ENCODE data around the gene RANBP3L.

DNA sequence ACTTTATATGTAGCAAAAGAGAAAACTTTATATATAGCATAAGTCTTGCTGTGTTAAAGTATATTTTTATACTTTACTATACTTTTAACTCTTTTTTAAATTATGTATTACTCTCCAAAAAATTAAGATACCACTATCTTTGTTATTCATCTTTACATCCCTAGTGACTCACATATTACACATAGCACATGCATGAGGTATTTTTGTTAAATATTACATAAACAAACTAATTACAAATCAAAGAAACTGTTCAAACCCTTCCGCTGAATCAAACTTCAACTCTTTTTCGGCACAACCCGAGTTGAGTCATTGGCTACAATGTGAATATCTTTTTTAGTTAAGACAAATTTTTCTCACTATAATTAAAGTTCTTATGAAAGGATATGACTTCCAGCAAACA is 92.0 kb downstream of the RANBP3L start:
- TF ChIP-seq, protein P1, sequence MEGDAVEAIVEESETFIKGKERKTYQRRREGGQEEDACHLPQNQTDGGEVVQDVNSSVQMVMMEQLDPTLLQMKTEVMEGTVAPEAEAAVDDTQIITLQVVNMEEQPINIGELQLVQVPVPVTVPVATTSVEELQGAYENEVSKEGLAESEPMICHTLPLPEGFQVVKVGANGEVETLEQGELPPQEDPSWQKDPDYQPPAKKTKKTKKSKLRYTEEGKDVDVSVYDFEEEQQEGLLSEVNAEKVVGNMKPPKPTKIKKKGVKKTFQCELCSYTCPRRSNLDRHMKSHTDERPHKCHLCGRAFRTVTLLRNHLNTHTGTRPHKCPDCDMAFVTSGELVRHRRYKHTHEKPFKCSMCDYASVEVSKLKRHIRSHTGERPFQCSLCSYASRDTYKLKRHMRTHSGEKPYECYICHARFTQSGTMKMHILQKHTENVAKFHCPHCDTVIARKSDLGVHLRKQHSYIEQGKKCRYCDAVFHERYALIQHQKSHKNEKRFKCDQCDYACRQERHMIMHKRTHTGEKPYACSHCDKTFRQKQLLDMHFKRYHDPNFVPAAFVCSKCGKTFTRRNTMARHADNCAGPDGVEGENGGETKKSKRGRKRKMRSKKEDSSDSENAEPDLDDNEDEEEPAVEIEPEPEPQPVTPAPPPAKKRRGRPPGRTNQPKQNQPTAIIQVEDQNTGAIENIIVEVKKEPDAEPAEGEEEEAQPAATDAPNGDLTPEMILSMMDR (IDR thresholded peaks at IDR 0.05; ENCODE audit: insufficient read depth, low read length, poor library complexity, severe bottlenecking): no peak
- TF ChIP-seq EZH2phosphoT487 (conservative IDR thresholded peaks at IDR 0.05; ENCODE audit: low read length): no peak

All from SU-DHL-6 (cell line).